Activated CD4-positive, alpha-beta T cell treated with anti-CD3 and anti-CD28 coated beads for 4 hours (primary cell): ENCODE data around the gene SCEL.
"Not testable (repeated sequence)": the region's sequence is repeated elsewhere in the genome, so short reads cannot be mapped to it uniquely, and the experiment has no call there.

ENCODE experiments used
- DNase-seq, 2 donors: peaks; one replicate each; pipeline ENCODE4 v3.0.0-alpha.2; 2020

SCEL gene

GRCh38 chr13:77563111-77563510 is 27.6 kb downstream of the SCEL start:
- no peak for DNase-seq

GRCh38 chr13:77565635-77566034 is 30.1 kb downstream of the SCEL start:
- no peak for DNase-seq

GRCh38 chr13:77571956-77572355 is 36.5 kb downstream of the SCEL start:
- no peak for DNase-seq

- no peak for DNase-seq
Observed at GRCh38 chr13:77574096-77574495, 38.6 kb downstream of the SCEL start.

GRCh38 chr13:77579959-77580358 is 44.5 kb downstream of the SCEL start:
- DNase-seq = no peak

GRCh38 chr13:77580748-77581147 is 45.2 kb downstream of the SCEL start:
- DNase-seq = no peak

- DNase-seq = no peak
Observed at GRCh38 chr13:77583581-77583980, 48.1 kb downstream of the SCEL start.

GRCh38 chr13:77584106-77584505 is 48.6 kb downstream of the SCEL start:
- DNase-seq = no peak

- no peak for DNase-seq
Observed at GRCh38 chr13:77595166-77595810, 59.8 kb downstream of the SCEL start.

- DNase-seq = no peak
Observed at GRCh38 chr13:77596777-77597176, 61.3 kb downstream of the SCEL start.

GRCh38 chr13:77599351-77599750 is 63.8 kb downstream of the SCEL start:
- no peak for DNase-seq

GRCh38 chr13:77600701-77601100 is 65.2 kb downstream of the SCEL start:
- DNase-seq = no peak

- no peak for DNase-seq
Observed at GRCh38 chr13:77611068-77611467, 75.6 kb downstream of the SCEL start.

GRCh38 chr13:77616027-77616426 is 80.5 kb downstream of the SCEL start:
- DNase-seq = no peak

GRCh38 chr13:77619655-77620054 is 84.1 kb downstream of the SCEL start:
- no peak for DNase-seq

GRCh38 chr13:77620138-77620537 is 84.6 kb downstream of the SCEL start:
- DNase-seq = no peak

- DNase-seq = no peak
Observed at GRCh38 chr13:77623806-77624205, 88.3 kb downstream of the SCEL start.

GRCh38 chr13:77628170-77628569 is 92.7 kb downstream of the SCEL start:
- DNase-seq = no peak

GRCh38 chr13:77637588-77637987 is 102.1 kb downstream of the SCEL start:
- DNase-seq = no peak

- no peak for DNase-seq
Observed at GRCh38 chr13:77650409-77650808, 114.9 kb downstream of the SCEL start.

- no peak for DNase-seq
Observed at GRCh38 chr13:77653301-77653700, 117.8 kb downstream of the SCEL start.

GRCh38 chr13:77660016-77660415 is 124.5 kb downstream of the SCEL start:
- not testable (repeated sequence) for DNase-seq

GRCh38 chr13:77660841-77661250 is 125.3 kb downstream of the SCEL start:
- no peak for DNase-seq

- not testable (repeated sequence) for DNase-seq
Observed at GRCh38 chr13:77662301-77662700, 126.8 kb downstream of the SCEL start.

- not testable (repeated sequence) for DNase-seq
Observed at GRCh38 chr13:77662831-77663230, 127.3 kb downstream of the SCEL start.
